HG03175 (cell line): ENCODE data around the gene ARPP21.
"Not testable (repeated sequence)": the region's sequence is repeated elsewhere in the genome, so short reads cannot be mapped to it uniquely, and the experiment has no call there.

ENCODE experiments used
- ATAC-seq: cut with Tn5 transposase; IDR thresholded peaks from one replicate; pipeline ENCODE4 v1.9.1; 2021; ENCODE audit warnings: mild to moderate bottlenecking, moderate library complexity; ENCODE audit not compliant: unreplicated experiment

The ARPP21 gene

GRCh38 chr3:35776346-35776745, 137.0 kb downstream of the ARPP21 start:
- no peak for ATAC-seq

- ATAC-seq = no peak
Measured at GRCh38 chr3:35777065-35777464, 137.7 kb downstream of the ARPP21 start.

- no peak for ATAC-seq
Measured at GRCh38 chr3:35777563-35778554, 138.5 kb downstream of the ARPP21 start.

GRCh38 chr3:35779611-35780010, 140.3 kb downstream of the ARPP21 start:
- ATAC-seq = no peak

GRCh38 chr3:35780800-35781199, 141.5 kb downstream of the ARPP21 start:
- ATAC-seq = no peak

- ATAC-seq = no peak
Measured at GRCh38 chr3:35781558-35781957, 142.2 kb downstream of the ARPP21 start.

GRCh38 chr3:35782355-35782754, 143.0 kb downstream of the ARPP21 start:
- no peak for ATAC-seq

- ATAC-seq = no peak
Measured at GRCh38 chr3:35784169-35784568, 144.8 kb downstream of the ARPP21 start.

GRCh38 chr3:35785234-35785888, 146.0 kb downstream of the ARPP21 start:
- no peak for ATAC-seq

- no peak for ATAC-seq
Measured at GRCh38 chr3:35787936-35788335, 148.6 kb downstream of the ARPP21 start.

GRCh38 chr3:35789042-35789831, 149.9 kb downstream of the ARPP21 start:
- ATAC-seq = no peak

- ATAC-seq = no peak
Measured at GRCh38 chr3:35790764-35791163, 151.4 kb downstream of the ARPP21 start.

- ATAC-seq = no peak
Measured at GRCh38 chr3:35793667-35794066, 154.3 kb downstream of the ARPP21 start.

- ATAC-seq = no peak
Measured at GRCh38 chr3:35800960-35801459, 161.7 kb downstream of the ARPP21 start.

GRCh38 chr3:35814531-35814930, 175.2 kb downstream of the ARPP21 start:
- ATAC-seq = no peak

GRCh38 chr3:35815796-35816195, 176.5 kb downstream of the ARPP21 start:
- not testable (repeated sequence) for ATAC-seq

- ATAC-seq = no peak
Measured at GRCh38 chr3:35817216-35817615, 177.9 kb downstream of the ARPP21 start.

GRCh38 chr3:35832140-35832571, 192.8 kb downstream of the ARPP21 start:
- ATAC-seq = no peak
